NK-92 treated with Interleukin-12 subunit alpha and Interleukin-12 subunit beta, amount 100 ng/mL, for 24 hours (cell line): Measurements from ENCODE around the gene CLCNKB.
"Not testable (repeated sequence)": the region's sequence is repeated elsewhere in the genome, so short reads cannot be mapped to it uniquely, and the experiment has no call there.

Experiments used
- DNase-seq: peaks from one replicate; lab custom pipeline; 2025; lab: John Stamatoyannopoulos, UW

The CLCNKB gene

GRCh38 chr1:16061266-16061665 lies 17.7 kb downstream of the CLCNKB start:
- no peak for DNase-seq

- not testable (repeated sequence) for DNase-seq
These were observed 18.6 kb downstream of the CLCNKB start for GRCh38 chr1:16061989-16062686.

- DNase-seq: not testable (repeated sequence)
These were observed 19.1 kb downstream of the CLCNKB start for GRCh38 chr1:16062687-16063075.

GRCh38 chr1:16063226-16063829 lies 19.7 kb downstream of the CLCNKB start:
- no peak for DNase-seq

DNA sequence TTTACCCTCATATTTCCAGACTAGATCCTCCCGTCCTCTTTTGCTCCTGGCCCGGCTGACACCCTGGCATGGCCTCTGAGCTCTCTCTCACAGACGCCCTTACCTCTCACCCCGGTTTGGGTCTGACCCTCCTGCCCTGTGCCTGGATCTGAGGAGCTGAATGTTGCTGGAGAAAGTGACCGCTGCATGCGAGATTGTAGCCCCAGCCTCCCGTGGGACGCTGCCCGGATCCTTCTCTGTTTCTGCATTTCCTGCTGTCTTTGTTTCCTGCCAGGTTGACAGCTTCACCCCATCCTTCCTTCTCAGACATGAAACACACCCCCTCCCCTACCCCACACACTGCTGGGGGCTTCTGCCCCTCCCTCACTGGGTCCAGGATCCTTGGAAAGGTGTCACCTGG lies 20.3 kb downstream of the CLCNKB start:
- DNase-seq: no peak

DNA sequence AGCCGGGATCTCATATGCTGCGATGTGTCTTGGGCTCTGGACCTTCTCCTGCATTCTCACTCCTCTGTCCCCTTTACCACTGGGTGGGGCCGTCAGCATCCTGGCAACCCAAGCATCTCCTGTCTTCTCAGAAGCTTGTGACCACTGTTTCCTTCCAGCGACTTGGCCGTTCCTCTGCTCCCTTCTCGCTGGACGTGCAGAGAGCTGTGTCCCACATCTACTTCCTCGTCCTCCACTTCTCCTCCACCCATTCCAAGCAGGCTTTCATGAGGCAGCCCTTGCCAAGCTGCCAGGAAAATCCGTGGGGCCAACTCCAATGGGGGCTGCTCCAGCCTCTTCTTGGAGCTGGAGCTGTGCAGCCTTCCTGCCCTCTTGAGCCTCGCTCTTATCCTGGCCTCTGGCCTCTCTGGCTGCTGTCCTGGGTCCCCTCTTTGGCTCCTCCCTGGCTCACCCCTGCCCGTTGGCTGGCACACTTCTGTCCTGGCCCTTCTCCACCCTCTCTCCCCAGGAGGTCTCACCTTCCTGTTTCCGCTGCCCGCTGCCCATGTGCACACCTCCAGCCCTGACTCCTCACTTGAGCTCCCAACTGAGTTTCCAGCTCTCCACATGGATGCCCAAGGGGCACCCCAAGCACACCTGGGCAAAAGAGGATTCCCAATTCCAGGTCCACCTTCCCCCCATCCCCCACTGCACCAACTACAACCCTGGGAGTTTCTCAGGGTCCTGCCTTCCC lies 21.1 kb downstream of the CLCNKB start:
- no peak for DNase-seq

DNA sequence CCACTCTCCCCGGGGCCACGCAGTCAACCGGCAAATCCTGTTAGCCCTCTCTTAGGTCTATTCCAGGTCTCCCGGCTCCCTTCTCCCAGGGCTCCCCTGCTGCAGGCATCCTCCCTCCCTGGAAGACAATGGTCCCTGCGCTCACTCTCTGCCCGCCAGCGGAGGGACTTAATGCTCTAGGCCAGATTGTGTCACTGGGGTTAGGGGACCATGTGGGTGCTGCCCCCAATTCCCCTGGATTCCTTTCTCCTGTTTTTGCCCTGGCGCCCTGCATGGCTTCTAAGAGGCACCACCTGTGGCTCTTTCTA lies 21.6 kb downstream of the CLCNKB start:
- no peak for DNase-seq

DNA sequence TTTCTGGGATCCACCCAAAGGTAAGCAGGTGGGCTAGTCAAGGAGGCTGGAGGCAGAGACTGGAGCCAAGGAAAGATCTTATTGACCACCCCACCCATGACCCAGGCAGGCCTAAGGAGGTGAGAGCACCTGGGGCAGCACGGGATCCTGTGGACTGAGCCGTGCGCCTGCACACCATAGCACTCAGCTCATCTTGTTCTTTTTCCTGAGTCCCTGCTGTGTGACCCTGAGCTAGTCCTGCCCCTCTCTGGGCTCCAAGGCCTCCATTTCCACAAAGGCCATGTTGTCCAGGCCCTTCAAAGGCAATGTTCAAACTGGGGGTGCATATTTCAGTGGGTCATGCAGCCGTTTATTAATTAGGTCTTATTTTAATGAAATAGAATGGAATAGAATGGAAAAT lies 22.7 kb downstream of the CLCNKB start:
- no peak for DNase-seq

DNA sequence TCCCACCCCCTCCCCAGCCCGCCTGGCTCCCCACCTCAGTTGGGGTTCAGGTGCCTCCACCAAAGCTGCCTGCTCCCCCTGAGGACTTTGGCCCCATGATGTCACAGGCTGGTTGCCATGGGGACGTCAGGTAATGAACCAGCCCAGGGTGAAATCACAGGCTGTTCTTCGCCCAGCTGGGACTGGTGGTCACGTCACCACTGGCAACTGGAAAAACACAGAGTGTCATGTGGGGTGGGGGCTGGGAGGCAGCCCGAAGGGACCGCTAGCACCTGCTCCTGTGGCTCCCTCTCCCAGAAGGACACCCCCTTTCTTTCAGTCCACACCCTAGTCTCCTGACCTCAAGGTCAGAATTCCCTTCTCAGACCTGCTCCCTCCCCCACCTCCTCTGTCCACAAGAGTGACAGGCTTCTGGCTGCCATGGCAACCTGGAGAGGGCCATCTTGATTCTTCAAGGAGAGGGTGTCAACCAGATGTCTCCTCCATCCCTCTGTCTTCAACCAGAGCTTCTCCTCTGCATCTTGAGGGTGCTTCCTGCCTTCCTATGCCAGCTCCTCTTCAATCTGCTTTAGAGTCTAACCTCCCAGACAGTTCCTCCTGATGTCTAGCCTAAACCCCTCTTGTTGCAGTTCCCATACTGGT lies 23.7 kb downstream of the CLCNKB start:
- peak; percentile 35 for DNase-seq

DNA sequence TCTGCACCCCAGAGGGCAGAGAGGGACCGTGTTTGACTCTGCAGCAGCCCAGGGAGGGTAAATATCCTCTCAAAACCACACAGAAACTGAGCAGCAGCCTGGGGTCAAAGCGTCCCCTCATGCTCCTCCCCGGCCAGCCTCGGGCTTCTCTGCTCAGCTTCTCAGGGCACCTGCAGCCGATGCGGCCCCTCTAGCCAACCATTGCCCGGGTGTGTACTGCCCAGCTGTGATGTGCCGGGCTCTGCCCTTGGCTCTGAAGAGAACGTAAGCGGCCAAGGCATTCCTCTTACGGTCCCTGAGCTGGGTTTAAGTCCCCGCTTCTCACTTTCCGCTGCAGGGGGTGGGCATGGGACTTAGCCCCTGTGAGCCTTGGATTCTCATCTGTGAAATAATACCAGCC lies 24.4 kb downstream of the CLCNKB start:
- no peak for DNase-seq

DNA sequence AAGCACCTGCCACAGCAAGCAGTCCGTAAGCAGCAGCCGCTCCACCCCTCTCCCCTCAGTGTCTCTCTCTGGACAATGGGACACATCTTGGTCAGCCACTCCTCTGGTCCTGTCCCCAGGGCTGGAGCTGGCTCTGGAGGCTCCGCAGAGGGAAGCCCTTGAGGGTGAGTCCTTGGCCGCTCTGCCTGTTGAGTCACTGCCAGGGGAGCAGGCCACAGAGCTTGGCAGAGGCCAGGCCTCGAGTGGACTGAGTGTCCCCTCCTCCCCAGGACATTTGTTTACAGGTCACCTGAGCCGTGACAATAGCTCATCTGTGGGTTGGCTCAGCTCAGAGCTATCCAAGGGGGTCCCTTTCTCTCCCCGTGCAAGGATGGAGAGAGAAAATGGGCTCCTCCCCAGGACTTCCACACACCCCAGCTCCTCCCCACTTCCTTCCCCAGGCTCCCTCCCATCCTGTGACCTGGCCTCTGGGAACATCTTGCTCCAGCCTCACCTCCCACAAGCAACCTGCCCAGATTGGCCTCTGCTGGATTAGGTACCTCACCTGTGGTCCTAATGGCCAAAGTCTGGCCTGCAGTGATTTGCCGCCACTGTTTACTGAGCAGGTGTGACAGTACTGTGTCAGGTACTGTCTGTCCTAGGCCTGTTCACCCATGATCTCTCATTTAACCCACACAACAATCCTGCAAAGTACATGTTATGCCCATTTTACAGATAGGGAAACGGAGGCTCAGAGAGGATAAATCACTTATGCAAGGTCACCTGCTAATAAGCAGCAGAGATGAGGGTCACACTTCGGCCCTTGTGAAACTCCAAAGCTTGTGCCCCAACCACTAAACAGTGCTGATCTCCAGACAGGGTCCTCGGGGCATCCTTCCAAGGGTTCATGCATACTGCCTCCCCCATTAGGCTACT lies 25.0 kb downstream of the CLCNKB start:
- DNase-seq: no peak

- no peak for DNase-seq
These were observed 27.2 kb downstream of the CLCNKB start for GRCh38 chr1:16070640-16071355.

- DNase-seq: no peak
These were observed 28.0 kb downstream of the CLCNKB start for GRCh38 chr1:16071614-16072013.

- no peak for DNase-seq
These were observed 28.5 kb downstream of the CLCNKB start for GRCh38 chr1:16072095-16072494.

DNA sequence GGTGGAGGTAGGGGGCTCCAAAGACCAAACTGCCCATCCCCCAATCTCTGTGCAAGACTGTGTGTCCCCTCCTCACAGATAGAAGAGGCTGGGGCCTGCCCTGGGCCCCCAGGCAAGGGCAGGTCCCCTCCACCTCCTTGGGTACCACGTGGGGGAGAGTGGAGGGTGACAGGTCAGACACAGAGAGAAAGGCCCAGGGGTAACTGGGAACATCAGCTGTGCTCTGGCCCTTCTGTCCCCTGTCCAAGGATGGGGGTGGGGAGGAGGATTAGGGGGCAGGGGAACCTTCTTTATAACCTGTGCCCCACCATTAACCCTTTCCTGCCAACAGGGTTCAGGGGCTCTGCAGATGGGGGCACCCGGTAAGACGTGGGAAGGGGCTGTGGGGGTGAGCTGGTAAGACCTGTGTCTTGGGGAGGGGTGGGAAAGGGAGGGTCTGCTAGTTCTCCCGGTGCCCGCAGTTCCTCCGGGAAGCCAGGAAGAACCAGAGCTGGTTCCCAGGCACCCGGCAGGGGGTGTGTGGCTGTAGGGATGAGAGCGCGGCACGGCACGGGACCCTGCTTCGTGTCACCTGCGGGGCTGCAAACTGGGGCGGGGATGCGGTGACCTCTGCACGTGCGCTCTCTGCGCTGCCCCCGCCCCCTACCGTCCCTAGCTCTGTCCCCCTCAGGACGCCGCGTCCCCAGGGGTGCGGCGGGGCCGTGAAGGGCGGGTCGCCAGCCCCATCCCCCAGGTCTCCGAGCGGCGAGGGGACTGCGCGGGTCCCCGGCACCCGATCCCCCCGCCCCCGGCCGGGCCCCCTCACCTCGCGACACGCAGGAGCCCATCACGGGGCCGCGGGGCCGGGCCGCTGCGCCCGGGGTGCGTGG lies 29.3 kb downstream of the CLCNKB start:
- no peak for DNase-seq

DNA sequence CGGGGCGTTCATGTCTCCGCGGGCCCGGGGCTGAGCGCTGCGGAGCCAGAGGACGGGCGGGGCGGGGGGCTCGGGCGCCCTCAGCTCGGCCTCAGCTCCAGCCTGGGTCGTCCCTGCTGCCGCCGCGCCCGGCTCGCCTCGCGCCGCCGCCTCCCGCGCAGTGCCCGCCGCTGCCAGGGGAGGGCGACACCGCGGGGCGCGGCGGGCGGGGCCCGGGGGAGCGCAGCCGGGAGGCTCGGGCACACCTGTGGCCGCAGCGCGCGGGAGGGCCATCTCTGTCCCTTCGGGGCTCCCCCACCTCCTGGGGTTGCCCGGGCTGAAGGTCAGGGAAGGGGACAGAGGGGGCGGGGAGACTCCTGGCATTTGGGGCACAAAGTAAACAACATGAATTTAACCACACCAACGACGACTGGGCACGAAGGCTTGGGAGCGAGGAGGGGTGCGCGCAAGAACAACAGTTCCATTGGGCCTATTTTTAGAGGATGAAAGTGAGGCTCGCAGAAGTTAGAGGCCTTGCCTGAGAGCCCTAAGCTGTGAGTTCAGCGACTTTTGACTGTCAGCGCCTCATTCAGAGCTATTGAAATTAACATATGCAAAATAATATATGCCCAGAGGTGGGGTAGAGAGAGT lies 30.0 kb downstream of the CLCNKB start, which contains the start of gene FAM131C:
FAM131C (minus strand) TSS at position 162 of the 630 bp plus-strand sequence. CDS start 209 bp downstream, outside the sequence.
- DNase-seq: no peak

DNA sequence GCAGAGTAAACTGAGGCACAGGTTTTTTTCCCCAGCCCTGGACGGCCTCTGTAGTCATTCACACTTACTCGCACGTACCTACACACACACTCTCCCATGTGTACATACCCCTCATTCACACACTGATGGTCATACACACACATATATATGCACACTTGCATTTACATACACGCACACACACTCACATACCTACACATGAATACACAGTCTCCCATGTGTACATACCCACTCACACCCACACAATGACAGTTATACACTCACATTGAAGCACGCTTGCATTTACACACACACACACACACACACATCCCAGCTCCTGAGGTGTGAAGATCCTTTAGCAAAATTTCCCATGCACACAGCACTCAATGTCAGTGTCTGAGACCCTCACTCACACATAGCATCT lies 30.6 kb downstream of the CLCNKB start:
- no peak for DNase-seq

DNA sequence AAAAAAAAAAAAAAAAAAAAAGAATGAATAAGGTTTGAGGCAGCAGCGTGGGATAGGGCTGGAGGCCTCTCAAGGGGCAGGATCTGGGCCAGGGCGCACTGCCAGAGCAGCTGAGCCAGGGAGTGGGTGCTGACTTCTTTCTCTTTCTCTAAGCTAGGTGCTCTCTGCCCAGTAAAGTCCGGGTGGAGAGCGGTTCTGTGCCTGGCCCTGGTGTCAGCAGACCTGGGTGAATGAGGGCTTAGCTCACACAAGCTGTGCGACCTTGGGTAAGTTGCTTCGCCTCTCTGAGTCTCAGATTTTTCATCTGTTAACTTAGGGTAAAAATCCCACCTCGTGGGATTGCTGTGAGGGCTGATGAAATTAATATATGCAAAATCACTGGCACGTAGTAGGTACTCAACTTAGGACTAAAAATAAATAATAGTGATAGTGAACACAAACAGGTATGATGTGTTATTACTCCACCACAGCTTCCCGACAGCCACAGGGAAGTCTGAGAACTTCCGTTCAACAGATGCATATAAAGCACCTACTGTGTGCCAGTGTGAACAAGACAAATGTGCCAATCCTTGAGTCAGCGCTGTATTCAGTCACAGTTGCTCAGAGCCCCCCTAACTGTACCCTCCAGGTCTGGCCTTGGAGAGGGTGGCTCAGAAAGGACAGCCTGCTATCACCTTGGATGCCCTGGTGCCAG lies 31.9 kb downstream of the CLCNKB start:
- no peak for DNase-seq
